Kidney (tissue), 14 donors: ENCODE results near the gene TRAPPC8. TPM values are rescaled to one million over a fixed set of nuclear protein-coding genes. Genes with fewer than 3 reads are reported as not detected.

Experiments used
- DNase-seq, 5 donors: peaks; one replicate each; pipeline ENCODE4 v3.0.0-alpha.2; 2013 to 2020
- FAIRE-seq: peaks from 2 replicates; lab custom pipeline; 2012; peaks lifted over from hg19 to GRCh38; lab: Jason Lieb, UNC
- H3K27ac ChIP-seq, 2 donors: one replicate each; pipeline ENCODE4 v1.7.0; 2013; ENCODE audit warnings: low read depth in 2 of 2, low read length in 2 of 2, inconsistent platforms in 1 of 2
- H3K27me3 ChIP-seq: one replicate; pipeline ENCODE4 v1.7.1; 2013; ENCODE audit warnings: low read length, inconsistent platforms; ENCODE audit not compliant: control insufficient read depth, insufficient read depth
- H3K36me3 ChIP-seq, 3 donors: one replicate each; pipeline versions ENCODE4 v1.7.0 to v1.7.1; 2013; ENCODE audit warnings: low read length in 3 of 3, control low read depth in 1 of 3, inconsistent platforms in 1 of 3; ENCODE audit not compliant: insufficient read depth in 3 of 3, control insufficient read depth in 2 of 3
- H3K4me1 ChIP-seq, 3 donors: one replicate each; pipeline versions ENCODE4 v1.7.0 to v1.7.1; 2013; ENCODE audit warnings: low read length in 3 of 3, inconsistent platforms in 1 of 3, low read depth in 1 of 3; ENCODE audit not compliant: control insufficient read depth in 2 of 3, insufficient read depth in 2 of 3
- H3K4me3 ChIP-seq, 3 donors: one replicate each; pipeline versions ENCODE4 v1.7.0 to v1.8.1; 2013; ENCODE audit warnings: low read length in 3 of 3, control low read depth in 1 of 3, inconsistent platforms in 1 of 3
- H3K9ac ChIP-seq, 3 donors: one replicate each; pipeline versions ENCODE4 v1.7.0 to v1.7.1; 2013; ENCODE audit warnings: low read length in 3 of 3, control low read depth in 1 of 3, inconsistent platforms in 1 of 3
- H3K9me3 ChIP-seq, 3 donors: one replicate each; pipeline versions ENCODE4 v1.7.0 to v1.7.1; 2013; ENCODE audit warnings: low read length in 3 of 3, control low read depth in 1 of 3, inconsistent platforms in 1 of 3; ENCODE audit not compliant: control insufficient read depth in 2 of 3, insufficient read depth in 1 of 3
- intact Hi-C: fragments of 100-400 bp; cut with DNase I; formaldehyde crosslinking; loops from one replicate; pipeline ENCODE4 v1.11.1; 2022
- polyA plus RNA-seq: library from polyadenylated mRNA; stranded (reverse); fragments of 350-450 nt; fragmentation: Illumina TruSeq; extraction: RNeasy Lipid Tissue Mini Kit (QIAGEN cat#74804); gene quantifications from one replicate; pipeline ENCODE4 v1.2.3, GENCODE V29; 2014; ENCODE audit warnings: low read depth, low replicate concordance; ENCODE audit not compliant: insufficient read depth
- total RNA-seq: library from RNA; stranded (reverse); fragmentation: NEBNext Ultra II Directional; extraction: Animal tissue kit (Norgen Biotek cat#: 25700); gene quantifications from one replicate; pipeline ENCODE4 v1.2.1, GENCODE V29; 2021
- TF ChIP-seq, protein P1 (sequence below): IDR thresholded peaks from 3 replicates; pipeline ENCODE4 v1.5.1; 2012; ENCODE audit warnings: mild to moderate bottlenecking, moderate library complexity, borderline replicate concordance; ENCODE audit not compliant: insufficient read depth; ENCODE audit errors: extremely low read depth
- donor health status: control.
- donor health status: control.
- donor health status: control.
- donor health status: control.
- donor health status: control.
- donor health status: DM: yes; HTN: yes; CAD: no.
- donor health status: Normal renal cell carcinoma (clear cell type).

TRAPPC8 gene
- total and polyA plus RNA-seq, 2 donors from 2014 or later, result 28.7 to 44.6 TPM

DNA sequence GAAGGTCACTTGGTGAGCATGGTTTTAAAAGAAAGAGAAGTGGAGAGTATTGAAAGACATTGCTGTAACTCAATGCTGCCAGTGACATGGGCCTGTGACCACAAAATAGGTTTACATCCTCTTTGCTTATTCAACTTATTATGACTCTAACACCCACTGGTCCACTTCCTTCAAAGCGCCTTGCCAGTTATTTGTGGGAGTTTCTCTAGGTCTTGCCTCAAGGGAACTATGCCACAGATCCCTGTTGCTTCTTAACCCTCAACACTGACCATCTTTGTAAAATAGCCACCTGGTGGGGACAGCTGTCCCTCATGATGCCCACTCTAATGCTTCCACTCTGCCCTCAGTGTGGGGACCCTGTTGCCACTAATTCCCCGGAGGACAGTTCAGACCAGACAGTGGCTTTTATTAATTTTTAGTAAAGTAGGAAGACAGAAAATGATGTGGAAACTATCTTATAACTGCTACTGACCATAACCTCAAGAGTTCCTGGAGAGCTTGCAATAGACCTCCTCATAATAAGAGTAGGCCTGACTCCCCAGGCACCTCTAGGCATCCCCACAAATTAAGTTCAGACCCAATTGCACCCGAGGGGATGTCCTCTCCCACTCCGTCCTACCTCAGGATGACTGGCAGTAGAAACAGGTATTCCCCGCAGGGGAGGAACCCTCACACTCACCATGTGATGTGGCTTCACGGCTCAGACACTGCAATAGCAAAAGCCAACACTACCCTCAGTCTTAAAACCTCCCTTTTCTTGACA is 150.9 kb downstream of the TRAPPC8 start:
- Histone ChIP-seq H3K4me3 (no peak overlapping the region), H3K9ac (no peak overlapping the region), H3K4me1 (no peaks in the 10 kb centered on the region), H3K27ac (no peak overlapping the region), H3K36me3 (no peaks in the 10 kb centered on the region), H3K27me3 (no peaks in the 10 kb centered on the region), H3K9me3 (no peaks in the 10 kb centered on the region)
- DNase-seq, result no peak
- intact Hi-C loops, result no loop called here
- TF ChIP-seq, protein P1, sequence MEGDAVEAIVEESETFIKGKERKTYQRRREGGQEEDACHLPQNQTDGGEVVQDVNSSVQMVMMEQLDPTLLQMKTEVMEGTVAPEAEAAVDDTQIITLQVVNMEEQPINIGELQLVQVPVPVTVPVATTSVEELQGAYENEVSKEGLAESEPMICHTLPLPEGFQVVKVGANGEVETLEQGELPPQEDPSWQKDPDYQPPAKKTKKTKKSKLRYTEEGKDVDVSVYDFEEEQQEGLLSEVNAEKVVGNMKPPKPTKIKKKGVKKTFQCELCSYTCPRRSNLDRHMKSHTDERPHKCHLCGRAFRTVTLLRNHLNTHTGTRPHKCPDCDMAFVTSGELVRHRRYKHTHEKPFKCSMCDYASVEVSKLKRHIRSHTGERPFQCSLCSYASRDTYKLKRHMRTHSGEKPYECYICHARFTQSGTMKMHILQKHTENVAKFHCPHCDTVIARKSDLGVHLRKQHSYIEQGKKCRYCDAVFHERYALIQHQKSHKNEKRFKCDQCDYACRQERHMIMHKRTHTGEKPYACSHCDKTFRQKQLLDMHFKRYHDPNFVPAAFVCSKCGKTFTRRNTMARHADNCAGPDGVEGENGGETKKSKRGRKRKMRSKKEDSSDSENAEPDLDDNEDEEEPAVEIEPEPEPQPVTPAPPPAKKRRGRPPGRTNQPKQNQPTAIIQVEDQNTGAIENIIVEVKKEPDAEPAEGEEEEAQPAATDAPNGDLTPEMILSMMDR, result no peak
- no peak for FAIRE-seq

DNA sequence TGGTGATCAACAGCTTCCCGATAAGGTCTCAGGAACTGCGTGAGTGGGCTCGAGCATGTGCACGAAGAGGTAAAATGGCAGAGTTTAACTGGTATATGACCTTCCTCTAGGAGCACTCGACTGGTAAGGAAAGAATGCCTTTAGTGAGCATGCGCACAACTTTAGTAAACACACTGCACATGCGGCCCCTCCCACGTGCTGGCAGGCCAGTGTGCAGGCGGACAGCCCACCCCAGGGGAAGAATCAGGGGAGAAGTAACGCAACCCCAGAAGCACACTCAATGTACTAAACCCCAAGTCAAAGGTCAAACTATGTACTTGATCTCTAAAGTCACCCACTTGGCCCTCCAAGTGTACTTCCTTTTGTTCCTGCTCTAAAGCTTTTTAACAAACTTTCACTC is 153.5 kb downstream of the TRAPPC8 start:
- no peaks in the 10 kb centered on the region for H3K36me3 ChIP-seq
- H3K27me3 ChIP-seq, result no peaks in the 10 kb centered on the region
- H3K9ac ChIP-seq, result no peak overlapping the region
- FAIRE-seq (no peak), DNase-seq (no peak)
- intact Hi-C loops, result no loop called here
- TF ChIP-seq, protein P1, result no peak
- no peak overlapping the region for H3K4me3 ChIP-seq
- no peak overlapping the region for H3K27ac ChIP-seq
- H3K9me3 ChIP-seq, result no peaks in the 10 kb centered on the region
- no peaks in the 10 kb centered on the region for H3K4me1 ChIP-seq

DNA sequence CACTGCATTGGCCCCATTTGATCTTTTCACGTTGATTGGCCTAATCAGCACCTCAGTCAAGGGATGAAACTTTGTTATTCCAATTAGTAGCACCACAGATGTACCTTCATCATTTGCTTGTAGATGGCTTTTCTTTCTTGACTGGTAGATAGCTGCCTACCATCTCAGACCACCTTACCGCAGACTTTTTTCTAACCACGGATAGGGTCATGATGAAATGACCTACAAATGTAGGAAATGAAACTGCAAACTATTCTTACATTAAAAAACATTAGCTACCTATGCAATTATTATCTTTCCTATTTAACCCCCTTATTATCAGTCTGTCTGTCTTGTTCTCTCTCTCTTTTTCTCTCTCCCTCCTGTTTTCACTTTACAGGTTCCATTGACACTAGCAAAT is 159.9 kb downstream of the TRAPPC8 start:
- Histone ChIP-seq H3K9ac (no peak overlapping the region), H3K27ac (no peak overlapping the region), H3K36me3 (no peaks in the 10 kb centered on the region), H3K27me3 (no peaks in the 10 kb centered on the region), H3K9me3 (peaks cover 0 to 9% (median 0%) of the 10 kb centered on the region in 3 donors), H3K4me3 (no peak overlapping the region), H3K4me1 (no peaks in the 10 kb centered on the region)
- TF ChIP-seq, protein P1, result no peak
- intact Hi-C loops, result no loop called here
- FAIRE-seq, result no peak
- DNase-seq, result no peak

Other genes with a start within 250 kb of the TRAPPC8 start
- not detected for gene SLC25A52, start 182.2 kb downstream of the TRAPPC8 start, total RNA-seq
- not detected for gene SLC25A52, start 182.2 kb downstream of the TRAPPC8 start, polyA plus RNA-seq
- gene RNF125, start 75.7 kb upstream of the TRAPPC8 start, total RNA-seq, result 6.0 TPM
- 0.62 TPM for gene RNF125, start 75.7 kb upstream of the TRAPPC8 start, polyA plus RNA-seq
- gene RNF138, start 148.7 kb upstream of the TRAPPC8 start, total RNA-seq, result 30.6 TPM
- gene RNF138, start 148.7 kb upstream of the TRAPPC8 start, polyA plus RNA-seq, result 6.2 TPM
- not detected for gene MEP1B, start 246.9 kb upstream of the TRAPPC8 start, total RNA-seq
- gene MEP1B, start 246.9 kb upstream of the TRAPPC8 start, polyA plus RNA-seq, result not detected